Gastrocnemius medialis (tissue), 4 donors: ENCODE results near the gene GOSR1.
"Not testable (repeated sequence)": the region's sequence is repeated elsewhere in the genome, so short reads cannot be mapped to it uniquely, and the experiment has no call there.

Experiments
- CTCF ChIP-seq, 5 experiments: fragments of 450-650 bp in 3 of 5; fragments of 200-600 bp in 2 of 5; sonication (generic) in 2 of 5; IDR thresholded peaks in 4 of 5; conservative IDR thresholded peaks in 1 of 5; 1 replicate in 4 of 5; 2 replicates in 1 of 5; pipeline ENCODE4 v1.5.1; 2016 to 2019; ENCODE audit warnings: antibody characterized with exemption in 5 of 5, mild to moderate bottlenecking in 3 of 5, moderate library complexity in 3 of 5
- POLR2A ChIP-seq, 2 donors: fragments of 450-650 bp; IDR thresholded peaks; one replicate each; pipeline ENCODE4 v1.6.1; 2017; ENCODE audit warnings: antibody characterized with exemption in 2 of 2, mild to moderate bottlenecking in 2 of 2, moderate library complexity in 2 of 2

- TF ChIP-seq CTCF (IDR thresholded peaks at IDR 0.05 in 4 of 5, conservative IDR thresholded peaks at IDR 0.05 in 1 of 5); POLR2A (IDR thresholded peaks at IDR 0.05): not testable (repeated sequence)
These were observed 18.3 kb upstream of the GOSR1 start for GRCh38 chr17:30458797-30459413.
